ENCODE data around the gene ANKDD1B.

ANKDD1B gene

GRCh38 chr5:75668977-75669689, 57.9 kb downstream of the ANKDD1B start (continued):
- no peak for TF ChIP-seq ZNF184 (tag by site-specific recombination; IDR thresholded peaks at IDR 0.05)
- no peak for TF ChIP-seq ZNF211 (tag by site-specific recombination; IDR thresholded peaks at IDR 0.05; ENCODE audit: low read depth)
- TF ChIP-seq KLF8 (tag by site-specific recombination; IDR thresholded peaks at IDR 0.05): no peak
- TF ChIP-seq ZBTB11 (tag by site-specific recombination; conservative IDR thresholded peaks at IDR 0.05; ENCODE audit: low read depth): peak; percentile 73
- TF ChIP-seq ZNF155 (tag by site-specific recombination; IDR thresholded peaks at IDR 0.05): no peak
- no peak for TF ChIP-seq ZNF280C (tag by site-specific recombination; IDR thresholded peaks at IDR 0.05)
- TF ChIP-seq ZNF521 (tag by site-specific recombination; IDR thresholded peaks at IDR 0.05): no peak
- no peak for TF ChIP-seq ZNF529 (tag by site-specific recombination; IDR thresholded peaks at IDR 0.05; ENCODE audit: insufficient replicate concordance)
- peak; percentile 62 for TF ChIP-seq ZFHX2 (tag by site-specific recombination; conservative IDR thresholded peaks at IDR 0.05)
- TF ChIP-seq ZNF423 (tag by site-specific recombination; IDR thresholded peaks at IDR 0.05): no peak
- no peak for TF ChIP-seq ZNF549 (tag by site-specific recombination; IDR thresholded peaks at IDR 0.05)
- TF ChIP-seq ZNF157 (tag by site-specific recombination; IDR thresholded peaks at IDR 0.05): no peak
- no peak for TF ChIP-seq HOXA7 (CRISPR knock-in tag; IDR thresholded peaks at IDR 0.05; ENCODE audit: borderline replicate concordance)
- no peak for TF ChIP-seq ZNF660 (tag by site-specific recombination; IDR thresholded peaks at IDR 0.05)
- TF ChIP-seq BCL11A (tag by site-specific recombination; IDR thresholded peaks at IDR 0.05; ENCODE audit: low read depth): no peak
- no peak for TF ChIP-seq ZNF18 (tag by site-specific recombination; IDR thresholded peaks at IDR 0.05)
- no peak for TF ChIP-seq GLIS1 (tag by site-specific recombination; IDR thresholded peaks at IDR 0.05)
- TF ChIP-seq ZNF777 (tag by site-specific recombination; IDR thresholded peaks at IDR 0.05; ENCODE audit: borderline replicate concordance): no peak
- TF ChIP-seq HOXC10 (CRISPR knock-in tag; IDR thresholded peaks at IDR 0.05): no peak
- 0 out of 2 replicates have a peak, but pooled peaks have one; percentile 36 for TF ChIP-seq ZNF394 (tag by site-specific recombination; IDR thresholded peaks at IDR 0.05; ENCODE audit: borderline replicate concordance)
- no peak for TF ChIP-seq ZNF600 (tag by site-specific recombination; IDR thresholded peaks at IDR 0.05)
- TF ChIP-seq ZNF416 (tag by site-specific recombination; IDR thresholded peaks at IDR 0.05): no peak
- no peak for TF ChIP-seq ZNF311 (tag by site-specific recombination; IDR thresholded peaks at IDR 0.05; ENCODE audit: borderline replicate concordance)
- no peak for TF ChIP-seq ZFP41 (tag by site-specific recombination; IDR thresholded peaks at IDR 0.05; ENCODE audit: borderline replicate concordance)
- no peak for TF ChIP-seq ZBTB1 (tag by site-specific recombination; IDR thresholded peaks at IDR 0.05)
- no peak for TF ChIP-seq RBAK (tag by site-specific recombination; IDR thresholded peaks at IDR 0.05)
- TF ChIP-seq ZNF148 (tag by site-specific recombination; IDR thresholded peaks at IDR 0.05; ENCODE audit: borderline replicate concordance): no peak
- TF ChIP-seq INSM2 (tag by site-specific recombination; IDR thresholded peaks at IDR 0.05): no peak
- TF ChIP-seq ZSCAN23 (tag by site-specific recombination; IDR thresholded peaks at IDR 0.05): no peak

Data from HEK293 (cell line).